MCF 10A (cell line): Measurements from ENCODE around the gene ICOS. TPM values are rescaled to one million over a fixed set of nuclear protein-coding genes. Genes with fewer than 3 reads are reported as not detected.

ENCODE experiments used
- BruUV-seq: library from RNA; stranded (reverse); fragments of 400-500 nt; replicated peaks from 2 replicates; lab custom pipeline; 2021; lab: Mats Ljungman, UMichigan
- CTCF ChIA-PET: fragments of 300-600 bp; sonication (Branson Sonifier 250); formaldehyde crosslinking; extraction: SDS; loops from one replicate; lab custom pipeline; 2021; ENCODE audit warnings: antibody characterized with exemption, inconsistent platforms; lab: Yijun Ruan, JAX
- POLR2A ChIA-PET: fragments of 300-600, 350-650 bp; sonication (Branson Sonifier 250); formaldehyde crosslinking; extraction: SDS; loops from one replicate; lab custom pipeline; 2020; ENCODE audit warnings: antibody characterized with exemption, inconsistent platforms; lab: Yijun Ruan, JAX
- DNase-seq: peaks from one replicate; pipeline ENCODE4 v3.0.0-alpha.2; 2018; ENCODE audit not compliant: unreplicated experiment
- H3K27ac Mint-ChIP-seq: one replicate; pipeline ENCODE4 v1.8.0; 2022; ENCODE audit warnings: mild to moderate bottlenecking, low read depth, mixed read lengths; ENCODE audit not compliant: unreplicated experiment
- H3K27me3 Mint-ChIP-seq: one replicate; pipeline ENCODE4 v1.8.0; 2022; ENCODE audit warnings: mixed read lengths; ENCODE audit not compliant: insufficient read depth, unreplicated experiment
- H3K36me3 Mint-ChIP-seq: one replicate; pipeline ENCODE4 v1.8.0; 2022; ENCODE audit warnings: mild to moderate bottlenecking, moderate library complexity, mixed read lengths; ENCODE audit not compliant: insufficient read depth, unreplicated experiment
- H3K4me1 Mint-ChIP-seq: one replicate; pipeline ENCODE4 v1.8.0; 2022; ENCODE audit warnings: mixed read lengths; ENCODE audit not compliant: insufficient read depth, unreplicated experiment
- H3K4me3 Mint-ChIP-seq: one replicate; pipeline ENCODE4 v1.8.0; 2022; ENCODE audit warnings: mild to moderate bottlenecking, moderate library complexity, mixed read lengths; ENCODE audit not compliant: unreplicated experiment
- H3K9me3 Mint-ChIP-seq: one replicate; pipeline ENCODE4 v1.8.0; 2022; ENCODE audit warnings: mixed read lengths; ENCODE audit not compliant: unreplicated experiment
- intact Hi-C: fragments of 100-400 bp; cut with micrococcal nuclease; formaldehyde crosslinking; loops from 2 replicates; pipeline ENCODE4 v1.14.1; 2022
- total RNA-seq: library from RNA; stranded (reverse); gene quantifications from 2 replicates; pipeline ENCODE4 v1.2.3, GENCODE V29; 2022
- TF ChIP-seq, protein P1 (sequence below): fragments of 200-600 bp; IDR thresholded peaks from one replicate; pipeline ENCODE4 v1.8.0; 2022; ENCODE audit warnings: antibody characterized with exemption, mild to moderate bottlenecking; ENCODE audit not compliant: unreplicated experiment

The ICOS gene
- total RNA-seq, 1 experiment from 2014 or later, result not detected

DNA sequence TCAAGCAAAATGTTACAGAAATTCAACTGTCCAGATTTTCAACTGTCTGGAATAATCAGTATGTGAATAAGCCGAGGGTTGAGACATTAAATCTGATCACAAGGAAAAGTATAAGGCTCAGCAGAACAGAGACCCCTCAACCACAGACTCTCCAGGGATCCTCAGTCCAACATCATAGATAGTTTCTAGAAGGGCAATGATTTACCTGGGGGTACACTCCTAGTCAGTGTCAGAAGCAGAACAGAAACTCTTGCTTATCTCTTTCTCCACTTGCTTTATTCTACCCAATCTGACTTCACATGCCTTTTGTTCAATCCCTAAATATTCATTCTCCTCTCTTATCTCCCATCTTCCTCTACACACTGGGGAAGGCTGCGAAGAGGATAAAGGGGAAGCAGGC, 36.4 kb downstream of the ICOS start:
- intact Hi-C loops, result no loop called here
- Mint-ChIP-seq H3K27me3 (peaks cover 63% of the 10 kb centered on the region), H3K9me3 (no peaks in the 10 kb centered on the region), H3K4me3 (no peak overlapping the region), H3K27ac (no peak overlapping the region), H3K4me1 (no peaks in the 10 kb centered on the region), H3K36me3 (no peaks in the 10 kb centered on the region)
- BruUV-seq, result no TSS peak
- DNase-seq, result no peak
- TF ChIP-seq, protein P1, sequence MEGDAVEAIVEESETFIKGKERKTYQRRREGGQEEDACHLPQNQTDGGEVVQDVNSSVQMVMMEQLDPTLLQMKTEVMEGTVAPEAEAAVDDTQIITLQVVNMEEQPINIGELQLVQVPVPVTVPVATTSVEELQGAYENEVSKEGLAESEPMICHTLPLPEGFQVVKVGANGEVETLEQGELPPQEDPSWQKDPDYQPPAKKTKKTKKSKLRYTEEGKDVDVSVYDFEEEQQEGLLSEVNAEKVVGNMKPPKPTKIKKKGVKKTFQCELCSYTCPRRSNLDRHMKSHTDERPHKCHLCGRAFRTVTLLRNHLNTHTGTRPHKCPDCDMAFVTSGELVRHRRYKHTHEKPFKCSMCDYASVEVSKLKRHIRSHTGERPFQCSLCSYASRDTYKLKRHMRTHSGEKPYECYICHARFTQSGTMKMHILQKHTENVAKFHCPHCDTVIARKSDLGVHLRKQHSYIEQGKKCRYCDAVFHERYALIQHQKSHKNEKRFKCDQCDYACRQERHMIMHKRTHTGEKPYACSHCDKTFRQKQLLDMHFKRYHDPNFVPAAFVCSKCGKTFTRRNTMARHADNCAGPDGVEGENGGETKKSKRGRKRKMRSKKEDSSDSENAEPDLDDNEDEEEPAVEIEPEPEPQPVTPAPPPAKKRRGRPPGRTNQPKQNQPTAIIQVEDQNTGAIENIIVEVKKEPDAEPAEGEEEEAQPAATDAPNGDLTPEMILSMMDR, result no peak
- CTCF ChIA-PET, result no interaction called here
- POLR2A ChIA-PET, result no interaction called here

DNA sequence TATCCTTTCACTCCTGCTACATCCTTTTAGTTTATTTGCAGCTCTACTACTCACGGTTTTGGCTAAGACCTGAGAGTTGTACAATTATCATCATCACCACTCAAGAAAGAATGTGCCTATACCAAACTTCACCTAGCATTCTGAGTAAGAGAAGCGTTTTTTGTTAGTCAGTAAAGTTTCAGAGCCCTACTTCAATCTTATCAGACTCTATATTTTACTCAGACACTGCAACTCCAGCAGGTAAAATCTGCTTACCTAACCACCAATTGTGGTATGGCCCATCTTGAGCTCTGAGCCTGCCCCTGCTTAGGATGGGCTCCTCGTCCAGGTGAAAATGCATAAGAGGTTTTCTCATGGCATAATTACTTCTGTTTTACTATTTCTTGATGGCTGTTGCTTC, 37.1 kb downstream of the ICOS start:
- H3K4me3 Mint-ChIP-seq, result no peak overlapping the region
- no peak for DNase-seq
- H3K9me3 Mint-ChIP-seq, result no peaks in the 10 kb centered on the region
- CTCF ChIA-PET, result interaction anchor here (0.6 kb wide), 1 partner anchor 8 kb away, joined by 3 read pairs; no protein-coding TSS in a partner anchor
- H3K27me3 Mint-ChIP-seq, result peaks cover 57% of the 10 kb centered on the region
- no peaks in the 10 kb centered on the region for H3K4me1 Mint-ChIP-seq
- H3K36me3 Mint-ChIP-seq, result no peaks in the 10 kb centered on the region
- H3K27ac Mint-ChIP-seq, result no peak overlapping the region
- POLR2A ChIA-PET, result no interaction called here
- intact Hi-C loops, result no loop called here
- no TSS peak for BruUV-seq
- TF ChIP-seq, protein P1, result no peak

GRCh38 chr2:203975912-203976311, 39.3 kb downstream of the ICOS start:
- Mint-ChIP-seq H3K4me1 (no peaks in the 10 kb centered on the region), H3K27ac (no peak overlapping the region), H3K36me3 (no peaks in the 10 kb centered on the region), H3K4me3 (no peak overlapping the region), H3K27me3 (peaks cover 35% of the 10 kb centered on the region), H3K9me3 (no peaks in the 10 kb centered on the region)
- no TSS peak for BruUV-seq
- ChIA-PET CTCF (interaction anchor here (0.6 to 0.7 kb wide), 3 partner anchors 10 to 1448 kb away, joined by 3 to 5 read pairs (median 3); no protein-coding TSS in a partner anchor), POLR2A (interaction anchor here (0.7 kb wide), 1 partner anchor 20 kb away, joined by 3 read pairs; no protein-coding TSS in a partner anchor)
- intact Hi-C loops, result no loop called here
- no peak for DNase-seq
- TF ChIP-seq, protein P1, result no peak

- Mint-ChIP-seq H3K36me3 (no peaks in the 10 kb centered on the region), H3K9me3 (no peaks in the 10 kb centered on the region), H3K27me3 (peaks cover 34% of the 10 kb centered on the region), H3K4me3 (no peak overlapping the region), H3K27ac (no peak overlapping the region), H3K4me1 (no peaks in the 10 kb centered on the region)
- no TSS peak for BruUV-seq
- ChIA-PET CTCF (interaction anchor here (0.9 kb wide), 1 partner anchor 908 kb away, joined by 3 read pairs; no protein-coding TSS in a partner anchor), POLR2A (no interaction called here)
- TF ChIP-seq, protein P1, result no peak
- intact Hi-C loops, result no loop called here
- no peak for DNase-seq
These were observed 45.7 kb downstream of the ICOS start for GRCh38 chr2:203982276-203982675.
